HCT116 (cell line): ENCODE data around the gene S100A3. TPM values are rescaled to one million over a fixed set of nuclear protein-coding genes. Genes with fewer than 3 reads are reported as not detected.

ENCODE experiments used
- ATAC-seq: fragments of 200-7000 bp; cut with Tn5 transposase; 2 replicates; pipeline ENCODE4 v1.9.1; 2020; ENCODE audit warnings: mild to moderate bottlenecking, moderate library complexity
- BruUV-seq: library from RNA; stranded (reverse); fragments of 400-500 nt; replicated peaks from 2 replicates; lab custom pipeline; 2021; lab: Mats Ljungman, UMichigan
- CTCF ChIA-PET: fragments of 300-600 bp; sonication (Branson Sonifier 250); formaldehyde crosslinking; loops from one replicate; lab custom pipeline; 2021; ENCODE audit warnings: antibody characterized with exemption; lab: Charles Lee
- POLR2A ChIA-PET: fragments of 300-600, 350-600 bp; sonication (Branson Sonifier 250); formaldehyde crosslinking; loops from one replicate; lab custom pipeline; 2021; ENCODE audit warnings: antibody characterized with exemption; lab: Charles Lee
- RAD21 ChIA-PET, 2 experiments: fragments of 300-600 bp; sonication (Branson Sonifier 250); formaldehyde crosslinking; loops; one replicate each; lab custom pipeline; 2023; ENCODE audit warnings: low total read pairs in 2 of 2; ENCODE audit not compliant: uncharacterized antibody in 2 of 2, unreplicated experiment in 2 of 2, low non-redundant PET in 1 of 2; lab: Charles Lee
- DNase-seq: peaks from one replicate; pipeline ENCODE4 v3.0.0-alpha.2; 2010; ENCODE audit warnings: low read depth, low spot score
- H2AFZ ChIP-seq: fragments of 200-600 bp; shearing (Covaris generic), sonication (generic); 2 replicates; pipeline ENCODE4 v1.6.1; 2017; ENCODE audit warnings: low read depth, mixed run types, mixed read lengths, antibody characterized with exemption, low read length; ENCODE audit not compliant: poor library complexity, severe bottlenecking
- H3K27ac ChIP-seq: 2 replicates; pipeline ENCODE4 v1.5.1; 2012; ENCODE audit warnings: low read depth, low read length
- H3K27me3 ChIP-seq: fragments of 200-600 bp; sonication (generic); 2 replicates; pipeline ENCODE4 v1.6.1; 2016; ENCODE audit warnings: mixed run types, low read length, mixed read lengths; ENCODE audit not compliant: insufficient read depth
- H3K36me3 ChIP-seq, 2 experiments: fragments of 200-500 bp in 1 of 2; fragments of 200-600 bp in 1 of 2; sonication (Bioruptor generic) in 1 of 2; sonication (generic) in 1 of 2; 2 replicates each; pipeline versions ENCODE4 v1.5.1 to v1.6.1; 2014 to 2016; ENCODE audit warnings: low read length in 2 of 2, inconsistent platforms in 1 of 2, mixed read lengths in 1 of 2, mixed run types in 1 of 2; ENCODE audit not compliant: insufficient read depth in 2 of 2, control insufficient read depth in 1 of 2
- H3K4me1 ChIP-seq, 2 experiments: fragments of 200-600 bp in 1 of 2; sonication (generic) in 1 of 2; 2 replicates each; pipeline versions ENCODE4 v1.5.1 to v1.6.1; 2012 to 2017; ENCODE audit warnings: low read length in 2 of 2, inconsistent platforms in 1 of 2, mild to moderate bottlenecking in 1 of 2, mixed read lengths in 1 of 2, mixed run types in 1 of 2, moderate library complexity in 1 of 2; ENCODE audit not compliant: insufficient read depth in 2 of 2, control insufficient read depth in 1 of 2
- H3K4me2 ChIP-seq: fragments of 200-600 bp; sonication (generic); 2 replicates; pipeline ENCODE4 v1.6.1; 2017; ENCODE audit warnings: mixed run types, low read length, mixed read lengths
- H3K4me3 ChIP-seq, 2 experiments: fragments of 200-600 bp in 1 of 2; sonication (generic) in 1 of 2; replicated peaks in 1 of 2; 2 replicates each; pipeline ENCODE4 v1.5.1; 2011 to 2016; ENCODE audit warnings: low read length in 2 of 2, control low read depth in 1 of 2, low read depth in 1 of 2, mild to moderate bottlenecking in 1 of 2, mixed read lengths in 1 of 2, mixed run types in 1 of 2
- H3K79me2 ChIP-seq: fragments of 200-600 bp; sonication (generic); 2 replicates; pipeline ENCODE4 v1.6.1; 2017; ENCODE audit warnings: mild to moderate bottlenecking, mixed run types, low read length, moderate library complexity, mixed read lengths; ENCODE audit not compliant: insufficient read depth
- H3K9ac ChIP-seq: fragments of 200-600 bp; sonication (generic); 2 replicates; pipeline ENCODE4 v1.6.1; 2016; ENCODE audit warnings: low read length, mixed read lengths
- H3K9me2 ChIP-seq: fragments of 200-600 bp; sonication (generic), shearing (Covaris generic); 2 replicates; pipeline ENCODE4 v1.6.1; 2017; ENCODE audit warnings: mixed run types, mild to moderate bottlenecking, moderate library complexity; ENCODE audit not compliant: insufficient read depth
- H3K9me3 ChIP-seq, 2 experiments: fragments of 200-500 bp in 1 of 2; fragments of 200-600 bp in 1 of 2; sonication (Bioruptor generic) in 1 of 2; sonication (generic) in 1 of 2; 2 replicates each; pipeline ENCODE4 v1.6.1; 2014 to 2017; ENCODE audit warnings: low read length in 2 of 2, mixed read lengths in 2 of 2, inconsistent platforms in 1 of 2, low read depth in 1 of 2, mild to moderate bottlenecking in 1 of 2, mixed run types in 1 of 2, moderate library complexity in 1 of 2; ENCODE audit not compliant: control insufficient read depth in 1 of 2, insufficient read depth in 1 of 2
- H4K20me1 ChIP-seq: fragments of 200-600 bp; sonication (generic), shearing (Covaris generic); 2 replicates; pipeline ENCODE4 v1.6.1; 2017; ENCODE audit warnings: mixed run types, mild to moderate bottlenecking, moderate library complexity; ENCODE audit not compliant: insufficient read depth
- ATF3 ChIP-seq: IDR thresholded peaks from 2 replicates; pipeline ENCODE4 v1.6.1; 2012
- EZH2 ChIP-seq: fragments of 200-600 bp; sonication (generic); IDR thresholded peaks from 2 replicates; pipeline ENCODE4 v1.6.1; 2017; ENCODE audit warnings: antibody characterized with exemption, mixed run types
- EZH2phosphoT487 ChIP-seq: fragments of 200-600 bp; IDR thresholded peaks from 2 replicates; pipeline ENCODE4 v1.6.1; 2018; ENCODE audit warnings: antibody characterized with exemption, borderline replicate concordance
- JUND ChIP-seq: IDR thresholded peaks from 2 replicates; pipeline ENCODE4 v1.6.1; 2012
- MAX ChIP-seq: IDR thresholded peaks from 2 replicates; pipeline ENCODE4 v1.6.1; 2012
- POLR2AphosphoS5 ChIP-seq: IDR thresholded peaks from 2 replicates; pipeline ENCODE4 v1.6.1; 2011; ENCODE audit warnings: mild to moderate bottlenecking, low read depth, low read length, moderate library complexity
- RAD21 ChIP-seq: IDR thresholded peaks from 2 replicates; pipeline ENCODE4 v1.6.1; 2012; ENCODE audit warnings: low read depth, mild to moderate bottlenecking
- SIN3A ChIP-seq: IDR thresholded peaks from 2 replicates; pipeline ENCODE4 v1.6.1; 2012; ENCODE audit warnings: low read depth
- SP1 ChIP-seq: IDR thresholded peaks from 2 replicates; pipeline ENCODE4 v1.6.1; 2012; ENCODE audit warnings: low read depth
- ZFX ChIP-seq: fragments of 450-650 bp; IDR thresholded peaks from 2 replicates; pipeline ENCODE4 v1.6.1; 2017
- intact Hi-C: fragments of 100-400 bp; cut with micrococcal nuclease; formaldehyde crosslinking; loops from 2 replicates; pipeline ENCODE4 v1.10.0; 2022
- total RNA-seq: library from RNA; stranded (reverse); gene quantifications from one replicate; pipeline ENCODE4 v1.2.1, GENCODE V29; 2021; ENCODE audit not compliant: unreplicated experiment

S100A3 gene
- total RNA-seq, 1 experiment from 2014 or later: 4.2 TPM

GRCh38 chr1:153537376-153537730, 11.7 kb downstream of the S100A3 start:
- POLR2A ChIA-PET: interaction anchor here (2.1 to 7.4 kb wide), 2 partner anchors 14 to 29 kb away, joined by 10 to 78 read pairs; partner anchors contain the start of gene S100A3
- Histone ChIP-seq H4K20me1 (no peaks in the 10 kb centered on the region), H2AFZ (no peak overlapping the region), H3K9me3 (no peaks in the 10 kb centered on the region), H3K4me1 (peaks cover 76 to 92% of the 10 kb centered on the region in 2 experiments), H3K4me3 (no peak overlapping the region), H3K9me2 (no peaks in the 10 kb centered on the region)
- intact Hi-C loops: no loop called here
- no peak for ATAC-seq
- TF ChIP-seq SP1 (no peak), EZH2 (no peak), SIN3A (no peak), JUND (no peak), EZH2phosphoT487 (no peak), ZFX (no peak), MAX (no peak), RAD21 (no peak)
- TF ChIP-seq, all 23 proteins: peak for 0
- RAD21 ChIA-PET: no interaction called here
- DNase-seq: no peak
- H3K79me2 ChIP-seq: peaks cover 18% of the 10 kb centered on the region
- CTCF ChIA-PET: interaction anchor here (1.1 to 1.2 kb wide), 2 partner anchors 31 to 33 kb away, joined by 4 to 6 read pairs; no protein-coding TSS in a partner anchor
- H3K9ac ChIP-seq: peak overlapping the region; percentile 88; the same call in 1 of the 2 replicates
- no peaks in the 10 kb centered on the region for H3K27me3 ChIP-seq
- no TSS peak for BruUV-seq
- peak overlapping the region; percentile 94 for H3K27ac ChIP-seq
- peak overlapping the region; percentile 99 for H3K4me2 ChIP-seq
- peaks cover 0 to 5% of the 10 kb centered on the region in 2 experiments; a peak in 1 of 4 replicates for H3K36me3 ChIP-seq

- peaks cover 18% of the 10 kb centered on the region for H3K79me2 ChIP-seq
- ChIA-PET CTCF (interaction anchor here (1.1 to 1.2 kb wide), 2 partner anchors 31 to 34 kb away, joined by 4 to 6 read pairs; no protein-coding TSS in a partner anchor), POLR2A (interaction anchor here (0.6 to 7.4 kb wide), 10 partner anchors 8 to 97 kb away, joined by 3 to 114 read pairs (median 42); partner anchors contain the start of genes CHTOP, S100A1, S100A13 and S100A14), RAD21 (interaction anchor here in 1 of 2 experiments (1.0 kb wide), 1 partner anchor 31 kb away, joined by 5 read pairs; no protein-coding TSS in a partner anchor)
- intact Hi-C loops: loop anchor here (1.0 kb wide), 1 partner anchor 29 kb away; no protein-coding TSS in a partner anchor
- H3K36me3 ChIP-seq: peaks cover 0 to 5% of the 10 kb centered on the region in 2 experiments; a peak in 1 of 4 replicates
- peak overlapping the region; percentile 99 for H3K4me2 ChIP-seq
- peak overlapping the region; percentile 94 for H3K27ac ChIP-seq
- H2AFZ ChIP-seq: no peak overlapping the region
- peak overlapping the region; percentile 74 to 89 for H3K4me3 ChIP-seq
- no peaks in the 10 kb centered on the region for H4K20me1 ChIP-seq
- DNase-seq: no peak
- H3K9me2 ChIP-seq: no peaks in the 10 kb centered on the region
- H3K9me3 ChIP-seq: no peaks in the 10 kb centered on the region
- peaks cover 78 to 92% of the 10 kb centered on the region in 2 experiments for H3K4me1 ChIP-seq
- H3K27me3 ChIP-seq: no peaks in the 10 kb centered on the region
- peak; percentile 31 for ATAC-seq
- H3K9ac ChIP-seq: peak overlapping the region; percentile 88
- TF ChIP-seq ATF3: no peak
- TF ChIP-seq RAD21: no peak
- TF ChIP-seq POLR2AphosphoS5: peak; percentile 71
- BruUV-seq: no TSS peak
Measured at GRCh38 chr1:153536671-153537375, 12.2 kb downstream of the S100A3 start.
